Right atrium auricular region (tissue), 2 donors: ENCODE results near the gene ARHGEF12. TPM values are rescaled to one million over a fixed set of nuclear protein-coding genes. Genes with fewer than 3 reads are reported as not detected.

Source experiments
- DNase-seq: peaks from one replicate; pipeline ENCODE4 v3.0.0-alpha.2; 2019; ENCODE audit warnings: low spot score
- H3K27ac ChIP-seq, 2 donors: fragments of 200-600 bp; sonication (generic); 1 replicate in 1 of 2; 2 replicates in 1 of 2; pipeline ENCODE4 v1.5.1; 2016 to 2019
- H3K27me3 ChIP-seq, 2 donors: fragments of 200-600 bp; sonication (generic); one replicate each; pipeline versions ENCODE4 v1.5.1 to v1.6.0; 2017 to 2019
- H3K36me3 ChIP-seq: fragments of 200-600 bp; sonication (generic); one replicate; pipeline ENCODE4 v1.5.1; 2016
- H3K4me1 ChIP-seq, 2 donors: fragments of 200-600 bp; sonication (generic); one replicate each; pipeline versions ENCODE4 v1.5.1 to v1.6.0; 2017 to 2019
- H3K4me3 ChIP-seq, 2 donors: fragments of 200-600 bp; sonication (generic); 1 replicate in 1 of 2; 2 replicates in 1 of 2; pipeline ENCODE4 v1.5.1; 2017 to 2019; ENCODE audit warnings: mild to moderate bottlenecking in 1 of 2, moderate library complexity in 1 of 2
- H3K9me3 ChIP-seq, 2 donors: fragments of 200-600 bp; sonication (generic); one replicate each; pipeline ENCODE4 v1.5.1; 2019
- total RNA-seq, 2 donors: library from RNA; depleted of rRNA; stranded (reverse); fragments of >200 nt; gene quantifications; one replicate each; pipeline ENCODE4 v1.1.0, GENCODE V29; 2016
- TF ChIP-seq, protein P1 (sequence below), 2 donors: fragments of 200-600 bp; sonication (generic); IDR thresholded peaks; one replicate each; pipeline ENCODE4 v1.5.1; 2019; ENCODE audit warnings: antibody characterized with exemption in 2 of 2

The ARHGEF12 gene
- total RNA-seq, 2 donors from 2014 or later, result 84.0 to 87.2 TPM

DNA sequence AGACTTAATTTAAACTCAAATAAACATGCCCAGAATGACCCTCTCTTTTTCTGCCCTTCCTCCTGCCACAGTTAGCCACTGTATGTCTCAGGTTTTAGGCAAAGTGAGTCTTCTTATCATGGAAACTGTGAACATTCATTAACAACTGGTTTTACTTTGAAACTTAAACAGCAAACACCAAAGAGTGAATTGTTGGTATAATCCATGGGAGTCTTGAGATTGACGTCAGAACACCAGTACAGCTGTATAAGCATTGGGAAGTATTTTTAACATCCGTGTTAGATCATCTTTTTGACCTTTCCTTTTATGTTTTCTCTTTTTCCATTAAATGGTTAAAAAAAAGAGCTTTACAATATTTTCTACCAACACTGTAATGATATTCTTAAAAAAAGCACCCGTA is 38.9 kb downstream of the ARHGEF12 start:
- peaks cover 0 to 51% of the 10 kb centered on the region in 2 donors for H3K4me1 ChIP-seq
- no peaks in the 10 kb centered on the region for H3K27me3 ChIP-seq
- TF ChIP-seq, protein P1, sequence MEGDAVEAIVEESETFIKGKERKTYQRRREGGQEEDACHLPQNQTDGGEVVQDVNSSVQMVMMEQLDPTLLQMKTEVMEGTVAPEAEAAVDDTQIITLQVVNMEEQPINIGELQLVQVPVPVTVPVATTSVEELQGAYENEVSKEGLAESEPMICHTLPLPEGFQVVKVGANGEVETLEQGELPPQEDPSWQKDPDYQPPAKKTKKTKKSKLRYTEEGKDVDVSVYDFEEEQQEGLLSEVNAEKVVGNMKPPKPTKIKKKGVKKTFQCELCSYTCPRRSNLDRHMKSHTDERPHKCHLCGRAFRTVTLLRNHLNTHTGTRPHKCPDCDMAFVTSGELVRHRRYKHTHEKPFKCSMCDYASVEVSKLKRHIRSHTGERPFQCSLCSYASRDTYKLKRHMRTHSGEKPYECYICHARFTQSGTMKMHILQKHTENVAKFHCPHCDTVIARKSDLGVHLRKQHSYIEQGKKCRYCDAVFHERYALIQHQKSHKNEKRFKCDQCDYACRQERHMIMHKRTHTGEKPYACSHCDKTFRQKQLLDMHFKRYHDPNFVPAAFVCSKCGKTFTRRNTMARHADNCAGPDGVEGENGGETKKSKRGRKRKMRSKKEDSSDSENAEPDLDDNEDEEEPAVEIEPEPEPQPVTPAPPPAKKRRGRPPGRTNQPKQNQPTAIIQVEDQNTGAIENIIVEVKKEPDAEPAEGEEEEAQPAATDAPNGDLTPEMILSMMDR (IDR thresholded peaks at IDR 0.05), result no peak

GRCh38 chr11:120376547-120377182 is 40.5 kb downstream of the ARHGEF12 start:
- H3K4me3 ChIP-seq, result no peak overlapping the region
- peaks cover 0 to 48% of the 10 kb centered on the region in 2 donors for H3K4me1 ChIP-seq
- TF ChIP-seq, protein P1 (IDR thresholded peaks at IDR 0.05), result no peak

More for the DNA sequence above, 38.9 kb downstream of the ARHGEF12 start:
- H3K9me3 ChIP-seq, result peaks cover 0 to 7% of the 10 kb centered on the region in 2 donors
- H3K27ac ChIP-seq, result no peak overlapping the region
- no peak for DNase-seq
- H3K4me3 ChIP-seq, result no peak overlapping the region
- H3K36me3 ChIP-seq, result no peaks in the 10 kb centered on the region

GRCh38 chr11:120378474-120378873 is 42.3 kb downstream of the ARHGEF12 start:
- H3K4me3 ChIP-seq, result no peak overlapping the region
- TF ChIP-seq, protein P1 (IDR thresholded peaks at IDR 0.05), result no peak
- H3K36me3 ChIP-seq, result no peaks in the 10 kb centered on the region
- H3K27ac ChIP-seq, result no peak overlapping the region
- H3K9me3 ChIP-seq, result peaks cover 0 to 7% of the 10 kb centered on the region in 2 donors
- no peak for DNase-seq
- H3K4me1 ChIP-seq, result peaks cover 0 to 38% of the 10 kb centered on the region in 2 donors
- no peaks in the 10 kb centered on the region for H3K27me3 ChIP-seq

More at GRCh38 chr11:120376547-120377182, 40.5 kb downstream of the ARHGEF12 start:
- Histone ChIP-seq H3K27me3 (no peaks in the 10 kb centered on the region), H3K9me3 (peaks cover 0 to 7% of the 10 kb centered on the region in 2 donors), H3K27ac (peak overlapping the region in 1 of 2 donors; percentile 36), H3K36me3 (no peaks in the 10 kb centered on the region)
- DNase-seq, result no peak

GRCh38 chr11:120381401-120381800 is 45.2 kb downstream of the ARHGEF12 start:
- Histone ChIP-seq H3K4me1 (peaks cover 0 to 41% of the 10 kb centered on the region in 2 donors), H3K36me3 (no peaks in the 10 kb centered on the region), H3K27ac (no peak overlapping the region), H3K4me3 (no peak overlapping the region), H3K9me3 (peaks cover 0 to 7% of the 10 kb centered on the region in 2 donors), H3K27me3 (no peaks in the 10 kb centered on the region)
- no peak for DNase-seq
- TF ChIP-seq, protein P1 (IDR thresholded peaks at IDR 0.05), result no peak

DNA sequence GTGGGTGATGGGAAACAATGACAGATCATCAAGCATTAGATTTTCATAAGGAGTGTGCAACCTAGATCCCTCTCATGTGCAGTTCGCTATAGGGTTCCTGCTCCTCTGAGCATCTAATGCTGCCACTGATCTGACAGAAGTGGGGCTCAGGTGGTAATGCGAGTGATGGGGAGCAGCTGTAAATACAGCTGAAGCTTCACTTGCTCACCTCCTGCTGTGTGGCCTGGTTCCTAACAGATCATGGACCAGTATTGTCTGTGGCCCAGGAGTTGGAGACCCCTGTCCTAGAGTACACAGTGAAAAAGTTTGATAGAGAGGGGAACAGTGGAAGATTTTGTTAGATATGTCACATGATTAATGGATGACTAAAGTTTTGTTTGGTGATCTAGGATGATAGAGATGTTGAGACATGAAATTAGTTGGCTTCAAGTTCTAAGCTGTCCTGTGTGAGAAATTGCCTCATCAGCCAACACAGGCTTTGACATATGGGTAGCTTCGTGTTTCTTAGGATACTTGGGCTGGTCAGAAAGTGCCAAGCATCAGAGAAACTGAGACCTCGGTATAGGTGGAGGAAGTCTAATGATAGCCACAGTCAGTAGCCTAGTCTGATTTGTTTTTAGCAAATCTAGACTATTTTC is 47.4 kb downstream of the ARHGEF12 start:
- H3K4me3 ChIP-seq, result no peak overlapping the region
- TF ChIP-seq, protein P1 (IDR thresholded peaks at IDR 0.05), result no peak
- H3K4me1 ChIP-seq, result peaks cover 0 to 58% of the 10 kb centered on the region in 2 donors
- DNase-seq, result no peak
- H3K27me3 ChIP-seq, result no peaks in the 10 kb centered on the region
- no peak overlapping the region for H3K27ac ChIP-seq
- H3K9me3 ChIP-seq, result peaks cover 0 to under 1% of the 10 kb centered on the region in 2 donors
- no peaks in the 10 kb centered on the region for H3K36me3 ChIP-seq
